ENCODE results near the gene FOXL2. TPM values are rescaled to one million over a fixed set of nuclear protein-coding genes. Genes with fewer than 3 reads are reported as not detected.
A peak's percentile ranks its signal among the peaks of the same experiment; 100 is the strongest.

FOXL2 gene
- total RNA-seq, 1 donor from 2014 or later = 6.8 TPM

DNA sequence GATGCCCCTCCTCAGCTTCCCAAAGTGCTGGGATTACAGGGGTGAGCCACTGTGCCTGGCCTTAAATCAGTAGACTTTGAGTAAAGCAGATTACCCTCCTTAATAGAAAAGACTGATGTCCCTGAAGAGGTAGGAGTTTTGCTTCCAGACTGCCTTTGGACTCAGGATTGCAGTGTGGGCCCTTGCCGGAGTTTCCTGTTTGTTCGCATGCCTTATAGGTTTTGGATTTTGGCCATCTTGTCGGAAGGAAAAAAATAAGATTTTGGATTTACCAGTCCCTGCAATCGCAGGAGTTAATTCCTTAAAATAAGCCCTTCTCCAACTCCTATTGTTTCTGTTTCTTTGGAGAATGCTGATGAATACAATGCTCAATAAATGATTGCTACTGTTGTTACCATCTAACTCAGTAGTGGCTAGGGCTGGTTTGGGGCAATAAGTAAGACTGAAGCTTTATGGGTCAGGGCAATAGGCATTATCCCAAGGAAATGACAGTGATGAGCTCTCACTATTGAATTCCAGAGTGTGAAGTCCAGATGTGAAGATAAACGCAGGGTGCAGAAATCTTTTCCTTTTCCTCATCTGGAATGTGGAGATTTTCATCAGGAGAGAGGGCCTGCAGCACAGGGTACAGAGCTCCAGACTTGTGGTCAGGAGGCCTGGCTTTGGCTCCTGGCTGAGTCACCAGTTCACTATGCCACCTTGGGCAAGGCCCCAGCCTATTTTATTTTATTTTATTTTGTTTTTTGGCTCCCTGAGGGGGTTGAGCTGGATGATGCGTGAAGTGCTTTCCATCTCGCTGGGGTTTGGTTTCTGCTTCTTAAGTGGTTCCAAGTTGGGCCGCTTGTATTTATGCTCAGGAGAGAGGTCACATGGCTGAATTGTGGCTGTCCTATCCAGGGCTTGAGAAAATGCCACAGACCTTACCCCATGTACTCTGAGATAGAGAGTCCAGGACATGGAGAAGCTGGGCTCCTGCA, 25.3 kb downstream of the FOXL2 start:
- Mint-ChIP-seq H3K4me1 (ENCODE audit: unreplicated experiment) (peaks cover 3% of the 10 kb centered on the region), H3K27me3 (ENCODE audit: unreplicated experiment) (peaks cover 4% of the 10 kb centered on the region), H3K4me3 (ENCODE audit: unreplicated experiment) (no peak overlapping the region), H3K9me3 (ENCODE audit: unreplicated experiment) (no peaks in the 10 kb centered on the region), H3K27ac (ENCODE audit: unreplicated experiment) (no peak overlapping the region), H3K36me3 (ENCODE audit: low read depth, unreplicated experiment) (no peaks in the 10 kb centered on the region)
- TF ChIP-seq, protein P1, sequence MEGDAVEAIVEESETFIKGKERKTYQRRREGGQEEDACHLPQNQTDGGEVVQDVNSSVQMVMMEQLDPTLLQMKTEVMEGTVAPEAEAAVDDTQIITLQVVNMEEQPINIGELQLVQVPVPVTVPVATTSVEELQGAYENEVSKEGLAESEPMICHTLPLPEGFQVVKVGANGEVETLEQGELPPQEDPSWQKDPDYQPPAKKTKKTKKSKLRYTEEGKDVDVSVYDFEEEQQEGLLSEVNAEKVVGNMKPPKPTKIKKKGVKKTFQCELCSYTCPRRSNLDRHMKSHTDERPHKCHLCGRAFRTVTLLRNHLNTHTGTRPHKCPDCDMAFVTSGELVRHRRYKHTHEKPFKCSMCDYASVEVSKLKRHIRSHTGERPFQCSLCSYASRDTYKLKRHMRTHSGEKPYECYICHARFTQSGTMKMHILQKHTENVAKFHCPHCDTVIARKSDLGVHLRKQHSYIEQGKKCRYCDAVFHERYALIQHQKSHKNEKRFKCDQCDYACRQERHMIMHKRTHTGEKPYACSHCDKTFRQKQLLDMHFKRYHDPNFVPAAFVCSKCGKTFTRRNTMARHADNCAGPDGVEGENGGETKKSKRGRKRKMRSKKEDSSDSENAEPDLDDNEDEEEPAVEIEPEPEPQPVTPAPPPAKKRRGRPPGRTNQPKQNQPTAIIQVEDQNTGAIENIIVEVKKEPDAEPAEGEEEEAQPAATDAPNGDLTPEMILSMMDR (IDR thresholded peaks at IDR 0.05; ENCODE audit: unreplicated experiment) = no peak
- DNase-seq (ENCODE audit: low spot score) = no peak

DNA sequence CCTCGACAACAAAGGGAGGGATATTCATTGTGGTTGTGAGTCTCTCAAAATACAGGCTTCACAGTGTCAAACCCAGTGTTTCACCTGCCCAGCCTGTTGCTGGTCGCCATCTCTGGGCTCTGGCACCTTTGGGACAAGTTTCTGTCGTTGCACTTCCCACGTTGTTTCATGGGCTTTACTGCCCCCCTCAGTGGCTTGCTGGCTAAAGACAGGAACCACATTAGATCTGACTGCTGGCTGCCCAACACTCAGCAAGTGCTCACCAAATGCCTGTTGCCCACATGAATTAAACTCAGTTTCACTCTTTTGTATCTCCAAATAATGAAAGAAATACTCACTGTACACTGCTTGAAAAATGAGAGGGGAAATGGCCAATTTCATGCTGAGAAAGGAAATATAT, 27.6 kb downstream of the FOXL2 start:
- Mint-ChIP-seq H3K27me3 (ENCODE audit: unreplicated experiment) (peaks cover 5% of the 10 kb centered on the region), H3K36me3 (ENCODE audit: low read depth, unreplicated experiment) (no peaks in the 10 kb centered on the region), H3K27ac (ENCODE audit: unreplicated experiment) (no peak overlapping the region), H3K9me3 (ENCODE audit: unreplicated experiment) (no peaks in the 10 kb centered on the region), H3K4me3 (ENCODE audit: unreplicated experiment) (no peak overlapping the region), H3K4me1 (ENCODE audit: unreplicated experiment) (peaks cover 6% of the 10 kb centered on the region)
- DNase-seq (ENCODE audit: low spot score) = no peak
- TF ChIP-seq, protein P1 (IDR thresholded peaks at IDR 0.05; ENCODE audit: unreplicated experiment) = no peak

DNA sequence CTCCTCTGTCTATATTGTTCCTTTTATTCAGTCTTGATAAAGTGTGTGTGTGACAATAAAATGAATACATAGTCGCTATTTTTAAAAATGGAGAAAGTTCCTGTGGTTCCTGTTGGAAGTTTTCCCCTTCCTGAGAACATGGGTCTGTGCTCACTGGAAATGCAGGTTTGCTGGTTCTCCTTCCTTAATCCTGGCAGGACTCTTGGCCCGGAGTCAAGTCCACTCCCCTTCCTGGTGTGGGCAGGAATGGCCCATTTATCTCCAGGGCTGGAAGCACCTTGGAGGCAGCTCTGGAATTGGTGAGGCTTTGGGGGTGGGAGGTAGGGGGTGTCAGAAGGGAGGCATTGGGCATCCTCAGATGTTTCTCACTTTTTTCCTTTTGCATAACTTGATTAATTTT, 30.1 kb downstream of the FOXL2 start:
- H3K36me3 Mint-ChIP-seq (ENCODE audit: low read depth, unreplicated experiment) = no peaks in the 10 kb centered on the region
- TF ChIP-seq, protein P1 (IDR thresholded peaks at IDR 0.05; ENCODE audit: unreplicated experiment) = no peak
- peaks cover 1% of the 10 kb centered on the region for H3K27me3 Mint-ChIP-seq (ENCODE audit: unreplicated experiment)
- H3K4me1 Mint-ChIP-seq (ENCODE audit: unreplicated experiment) = peaks cover 6% of the 10 kb centered on the region
- H3K27ac Mint-ChIP-seq (ENCODE audit: unreplicated experiment) = peak overlapping the region; percentile 75
- no peaks in the 10 kb centered on the region for H3K9me3 Mint-ChIP-seq (ENCODE audit: unreplicated experiment)
- no peak for DNase-seq (ENCODE audit: low spot score)
- H3K4me3 Mint-ChIP-seq (ENCODE audit: unreplicated experiment) = peak overlapping the region; percentile 75

DNA sequence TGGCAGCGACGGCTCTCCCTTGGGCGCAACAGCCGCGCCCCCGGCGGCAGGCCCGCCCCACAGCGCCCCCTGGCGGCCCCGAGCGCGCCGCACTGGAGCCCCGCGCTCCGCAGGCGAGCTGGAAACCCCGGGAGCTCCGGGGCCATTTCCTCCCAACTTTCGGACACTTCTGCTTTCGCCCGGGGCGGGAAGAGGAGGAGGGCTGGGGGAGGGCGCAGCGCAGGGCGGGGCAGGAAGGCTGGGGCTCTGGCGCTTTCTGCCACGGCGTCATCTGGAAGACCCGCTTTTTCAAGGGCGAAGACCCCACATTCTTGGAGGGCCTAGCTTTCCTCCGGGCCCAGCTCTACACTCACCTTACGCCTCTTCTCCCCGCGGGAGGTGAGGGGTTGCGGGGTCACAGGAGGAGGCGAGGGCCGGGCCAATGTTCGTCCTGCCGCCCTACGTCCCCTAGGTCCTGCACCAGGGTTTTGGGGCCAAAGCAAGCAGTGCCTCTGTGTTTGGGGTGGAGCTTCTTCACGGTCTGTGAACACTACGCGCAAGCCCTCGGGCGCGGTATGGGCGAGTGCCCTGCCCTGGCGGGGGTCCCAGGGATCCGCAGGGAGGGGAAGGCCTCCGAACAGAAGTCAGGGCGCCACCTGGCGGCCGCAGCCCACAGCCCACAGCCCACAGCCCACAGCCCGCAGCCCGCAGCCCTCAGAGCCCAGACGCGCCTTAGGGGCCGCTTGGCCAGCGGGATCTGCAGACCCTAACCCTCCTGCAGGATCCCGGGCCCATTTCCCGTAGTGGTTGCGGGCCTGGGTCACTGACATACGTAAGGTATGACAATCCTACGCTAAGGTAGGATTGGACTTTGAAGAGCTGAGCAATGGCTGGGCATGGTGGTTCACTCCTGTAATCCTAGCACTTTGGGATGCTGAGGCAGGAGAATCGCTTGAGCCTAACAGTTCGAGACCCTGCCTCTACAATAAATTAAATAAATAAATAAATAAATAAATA, 31.1 kb downstream of the FOXL2 start:
- peak overlapping the region; percentile 93 for H3K27ac Mint-ChIP-seq (ENCODE audit: unreplicated experiment)
- H3K36me3 Mint-ChIP-seq (ENCODE audit: low read depth, unreplicated experiment) = no peaks in the 10 kb centered on the region
- peaks cover 1% of the 10 kb centered on the region for H3K27me3 Mint-ChIP-seq (ENCODE audit: unreplicated experiment)
- peak; percentile 98 for DNase-seq (ENCODE audit: low spot score)
- peak overlapping the region; percentile 91 for H3K4me3 Mint-ChIP-seq (ENCODE audit: unreplicated experiment)
- H3K4me1 Mint-ChIP-seq (ENCODE audit: unreplicated experiment) = peaks cover 6% of the 10 kb centered on the region
- TF ChIP-seq, protein P1 (IDR thresholded peaks at IDR 0.05; ENCODE audit: unreplicated experiment) = peak; percentile 97
- no peaks in the 10 kb centered on the region for H3K9me3 Mint-ChIP-seq (ENCODE audit: unreplicated experiment)
